HCT116 (cell line): ENCODE results near the gene LRP1B. TPM values are rescaled to one million over a fixed set of nuclear protein-coding genes. Genes with fewer than 3 reads are reported as not detected.

Source experiments
- ATAC-seq: fragments of 200-7000 bp; cut with Tn5 transposase; 2 replicates; pipeline ENCODE4 v1.9.1; 2020; ENCODE audit warnings: mild to moderate bottlenecking, moderate library complexity
- BruUV-seq: library from RNA; stranded (reverse); fragments of 400-500 nt; replicated peaks from 2 replicates; lab custom pipeline; 2021; lab: Mats Ljungman, UMichigan
- CTCF ChIA-PET: fragments of 300-600 bp; sonication (Branson Sonifier 250); formaldehyde crosslinking; loops from one replicate; lab custom pipeline; 2021; ENCODE audit warnings: antibody characterized with exemption; lab: Charles Lee
- POLR2A ChIA-PET: fragments of 300-600, 350-600 bp; sonication (Branson Sonifier 250); formaldehyde crosslinking; loops from one replicate; lab custom pipeline; 2021; ENCODE audit warnings: antibody characterized with exemption; lab: Charles Lee
- RAD21 ChIA-PET, 2 experiments: fragments of 300-600 bp; sonication (Branson Sonifier 250); formaldehyde crosslinking; loops; one replicate each; lab custom pipeline; 2023; ENCODE audit warnings: low total read pairs in 2 of 2; ENCODE audit not compliant: uncharacterized antibody in 2 of 2, unreplicated experiment in 2 of 2, low non-redundant PET in 1 of 2; lab: Charles Lee
- DNase-seq: peaks from one replicate; pipeline ENCODE4 v3.0.0-alpha.2; 2010; ENCODE audit warnings: low read depth, low spot score
- H2AFZ ChIP-seq: fragments of 200-600 bp; shearing (Covaris generic), sonication (generic); 2 replicates; pipeline ENCODE4 v1.6.1; 2017; ENCODE audit warnings: low read depth, mixed run types, mixed read lengths, antibody characterized with exemption, low read length; ENCODE audit not compliant: poor library complexity, severe bottlenecking
- H3K27ac ChIP-seq: 2 replicates; pipeline ENCODE4 v1.5.1; 2012; ENCODE audit warnings: low read depth, low read length
- H3K27me3 ChIP-seq: fragments of 200-600 bp; sonication (generic); 2 replicates; pipeline ENCODE4 v1.6.1; 2016; ENCODE audit warnings: mixed run types, low read length, mixed read lengths; ENCODE audit not compliant: insufficient read depth
- H3K36me3 ChIP-seq, 2 experiments: fragments of 200-500 bp in 1 of 2; fragments of 200-600 bp in 1 of 2; sonication (Bioruptor generic) in 1 of 2; sonication (generic) in 1 of 2; 2 replicates each; pipeline versions ENCODE4 v1.5.1 to v1.6.1; 2014 to 2016; ENCODE audit warnings: low read length in 2 of 2, inconsistent platforms in 1 of 2, mixed read lengths in 1 of 2, mixed run types in 1 of 2; ENCODE audit not compliant: insufficient read depth in 2 of 2, control insufficient read depth in 1 of 2
- H3K4me1 ChIP-seq, 2 experiments: fragments of 200-600 bp in 1 of 2; sonication (generic) in 1 of 2; 2 replicates each; pipeline versions ENCODE4 v1.5.1 to v1.6.1; 2012 to 2017; ENCODE audit warnings: low read length in 2 of 2, inconsistent platforms in 1 of 2, mild to moderate bottlenecking in 1 of 2, mixed read lengths in 1 of 2, mixed run types in 1 of 2, moderate library complexity in 1 of 2; ENCODE audit not compliant: insufficient read depth in 2 of 2, control insufficient read depth in 1 of 2
- H3K4me2 ChIP-seq: fragments of 200-600 bp; sonication (generic); 2 replicates; pipeline ENCODE4 v1.6.1; 2017; ENCODE audit warnings: mixed run types, low read length, mixed read lengths
- H3K4me3 ChIP-seq, 2 experiments: fragments of 200-600 bp in 1 of 2; sonication (generic) in 1 of 2; replicated peaks in 1 of 2; 2 replicates each; pipeline ENCODE4 v1.5.1; 2011 to 2016; ENCODE audit warnings: low read length in 2 of 2, control low read depth in 1 of 2, low read depth in 1 of 2, mild to moderate bottlenecking in 1 of 2, mixed read lengths in 1 of 2, mixed run types in 1 of 2
- H3K79me2 ChIP-seq: fragments of 200-600 bp; sonication (generic); 2 replicates; pipeline ENCODE4 v1.6.1; 2017; ENCODE audit warnings: mild to moderate bottlenecking, mixed run types, low read length, moderate library complexity, mixed read lengths; ENCODE audit not compliant: insufficient read depth
- H3K9ac ChIP-seq: fragments of 200-600 bp; sonication (generic); 2 replicates; pipeline ENCODE4 v1.6.1; 2016; ENCODE audit warnings: low read length, mixed read lengths
- H3K9me2 ChIP-seq: fragments of 200-600 bp; sonication (generic), shearing (Covaris generic); 2 replicates; pipeline ENCODE4 v1.6.1; 2017; ENCODE audit warnings: mixed run types, mild to moderate bottlenecking, moderate library complexity; ENCODE audit not compliant: insufficient read depth
- H3K9me3 ChIP-seq, 2 experiments: fragments of 200-500 bp in 1 of 2; fragments of 200-600 bp in 1 of 2; sonication (Bioruptor generic) in 1 of 2; sonication (generic) in 1 of 2; 2 replicates each; pipeline ENCODE4 v1.6.1; 2014 to 2017; ENCODE audit warnings: low read length in 2 of 2, mixed read lengths in 2 of 2, inconsistent platforms in 1 of 2, low read depth in 1 of 2, mild to moderate bottlenecking in 1 of 2, mixed run types in 1 of 2, moderate library complexity in 1 of 2; ENCODE audit not compliant: control insufficient read depth in 1 of 2, insufficient read depth in 1 of 2
- H4K20me1 ChIP-seq: fragments of 200-600 bp; sonication (generic), shearing (Covaris generic); 2 replicates; pipeline ENCODE4 v1.6.1; 2017; ENCODE audit warnings: mixed run types, mild to moderate bottlenecking, moderate library complexity; ENCODE audit not compliant: insufficient read depth
- CBX3 ChIP-seq: IDR thresholded peaks from 2 replicates; pipeline ENCODE4 v1.6.1; 2012; ENCODE audit warnings: low read depth
- EZH2 ChIP-seq: fragments of 200-600 bp; sonication (generic); IDR thresholded peaks from 2 replicates; pipeline ENCODE4 v1.6.1; 2017; ENCODE audit warnings: antibody characterized with exemption, mixed run types
- EZH2phosphoT487 ChIP-seq: fragments of 200-600 bp; IDR thresholded peaks from 2 replicates; pipeline ENCODE4 v1.6.1; 2018; ENCODE audit warnings: antibody characterized with exemption, borderline replicate concordance
- JUND ChIP-seq: IDR thresholded peaks from 2 replicates; pipeline ENCODE4 v1.6.1; 2012
- POLR2A ChIP-seq: IDR thresholded peaks from 2 replicates; pipeline ENCODE4 v1.7.0; 2011; ENCODE audit warnings: borderline replicate concordance; ENCODE audit not compliant: insufficient read depth, insufficient read length; ENCODE audit errors: extremely low read depth
- RAD21 ChIP-seq: IDR thresholded peaks from 2 replicates; pipeline ENCODE4 v1.6.1; 2012; ENCODE audit warnings: low read depth, mild to moderate bottlenecking
- SRF ChIP-seq: IDR thresholded peaks from 2 replicates; pipeline ENCODE4 v1.6.1; 2012; ENCODE audit warnings: low read depth
- ZNF274 ChIP-seq: fragments of 200-500 bp; sonication (Bioruptor generic); IDR thresholded peaks from 2 replicates; pipeline ENCODE4 v1.6.1; 2014; ENCODE audit warnings: mild to moderate bottlenecking, low read depth, low read length, inconsistent platforms
- intact Hi-C: fragments of 100-400 bp; cut with micrococcal nuclease; formaldehyde crosslinking; loops from 2 replicates; pipeline ENCODE4 v1.10.0; 2022
- total RNA-seq: library from RNA; stranded (reverse); gene quantifications from one replicate; pipeline ENCODE4 v1.2.1, GENCODE V29; 2021; ENCODE audit not compliant: unreplicated experiment
- TF ChIP-seq, protein P1 (sequence below): IDR thresholded peaks from 2 replicates; pipeline ENCODE4 v1.6.1; 2011; ENCODE audit warnings: mild to moderate bottlenecking, low read length, moderate library complexity; ENCODE audit not compliant: insufficient replicate concordance; ENCODE audit errors: extremely low read depth
- TF ChIP-seq, protein P2 (sequence below), 3 experiments: fragments of 200-600 bp in 1 of 3; sonication (generic) in 1 of 3; IDR thresholded peaks in 2 of 3; conservative IDR thresholded peaks in 1 of 3; 2 replicates each; pipeline ENCODE4 v1.5.1; 2012 to 2017; ENCODE audit warnings: low read depth in 2 of 3, low read length in 2 of 3, antibody characterized with exemption in 1 of 3, borderline replicate concordance in 1 of 3, control low read depth in 1 of 3, mild to moderate bottlenecking in 1 of 3, mixed read lengths in 1 of 3, mixed run types in 1 of 3, moderate library complexity in 1 of 3; ENCODE audit not compliant: insufficient read depth in 1 of 3

LRP1B gene
- total RNA-seq, 1 experiment from 2014 or later = 0.34 TPM

DNA sequence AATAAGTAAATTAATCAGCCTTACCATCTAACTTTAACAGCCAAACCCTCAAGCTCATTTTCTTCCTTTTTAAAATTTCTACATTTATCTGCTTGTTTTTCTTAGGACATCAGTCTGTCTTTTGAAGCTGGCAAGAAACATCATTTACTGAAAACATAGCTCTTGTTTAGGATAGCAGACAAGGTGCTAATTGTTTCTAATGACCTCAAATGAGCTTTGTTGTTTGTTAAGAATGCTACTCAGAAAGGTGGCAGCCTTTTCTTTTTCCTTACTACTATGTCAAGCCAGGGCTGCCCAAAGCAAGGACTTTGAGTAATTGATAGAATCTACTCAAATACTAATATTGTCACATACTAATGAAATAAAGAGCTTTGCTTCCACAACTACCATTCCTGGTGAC lies 171.8 kb downstream of the LRP1B start:
- RAD21 ChIA-PET = no interaction called here
- Histone ChIP-seq H3K4me3 (no peak overlapping the region), H3K36me3 (no peaks in the 10 kb centered on the region), H3K4me1 (no peaks in the 10 kb centered on the region), H3K9ac (no peak overlapping the region), H3K4me2 (no peak overlapping the region), H3K79me2 (no peaks in the 10 kb centered on the region)
- CTCF ChIA-PET = no interaction called here
- no peak for ATAC-seq
- no TSS peak for BruUV-seq
- TF ChIP-seq POLR2A = no peak
- TF ChIP-seq, all 23 proteins: peak for 0
- no peak overlapping the region for H2AFZ ChIP-seq
- POLR2A ChIA-PET = no interaction called here
- no peaks in the 10 kb centered on the region for H3K9me2 ChIP-seq
- DNase-seq = no peak
- no peak overlapping the region for H3K27ac ChIP-seq
- H3K27me3 ChIP-seq = no peaks in the 10 kb centered on the region
- H4K20me1 ChIP-seq = no peaks in the 10 kb centered on the region
- no peaks in the 10 kb centered on the region for H3K9me3 ChIP-seq
- intact Hi-C loops = no loop called here

DNA sequence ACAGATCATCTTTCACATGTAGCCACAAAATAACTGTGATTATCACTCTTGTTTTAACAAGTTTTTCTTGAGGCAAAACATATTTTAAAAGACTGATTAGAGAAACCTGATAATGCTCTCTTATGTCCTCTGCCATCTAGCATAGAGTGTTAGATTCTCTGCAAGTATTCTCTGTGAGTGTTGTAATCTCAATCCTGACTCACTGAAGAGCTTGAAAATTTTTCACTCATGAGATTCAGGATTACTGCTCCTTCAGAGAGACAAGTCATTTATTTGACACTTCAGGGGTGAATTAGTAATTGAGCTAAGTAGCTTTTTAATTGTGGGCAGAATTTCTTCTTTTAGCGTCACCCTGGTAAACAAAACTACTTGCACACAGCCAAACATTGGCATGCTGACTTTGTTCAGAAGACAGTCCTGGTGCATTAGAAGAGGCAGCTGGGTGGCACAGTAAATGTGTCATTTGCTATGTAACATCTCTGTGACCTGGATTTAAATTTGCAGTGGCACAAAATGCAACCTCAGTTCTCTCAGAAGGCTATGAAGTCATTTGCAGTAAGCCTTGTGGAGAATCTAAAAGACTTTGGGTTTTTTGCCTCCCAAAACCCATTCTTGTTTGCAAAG lies 172.9 kb downstream of the LRP1B start:
- ATAC-seq (no peak), DNase-seq (no peak)
- no peaks in the 10 kb centered on the region for H3K9me3 ChIP-seq
- H4K20me1 ChIP-seq = no peaks in the 10 kb centered on the region
- H3K27me3 ChIP-seq = no peaks in the 10 kb centered on the region
- BruUV-seq = no TSS peak
- no peak overlapping the region for H3K27ac ChIP-seq
- H3K4me2 ChIP-seq = no peak overlapping the region
- H3K9ac ChIP-seq = no peak overlapping the region
- no peak overlapping the region for H2AFZ ChIP-seq
- H3K9me2 ChIP-seq = no peaks in the 10 kb centered on the region
- TF ChIP-seq CBX3 = no peak
- TF ChIP-seq EZH2 = no peak
- no peak for TF ChIP-seq POLR2A
- TF ChIP-seq, protein P1, sequence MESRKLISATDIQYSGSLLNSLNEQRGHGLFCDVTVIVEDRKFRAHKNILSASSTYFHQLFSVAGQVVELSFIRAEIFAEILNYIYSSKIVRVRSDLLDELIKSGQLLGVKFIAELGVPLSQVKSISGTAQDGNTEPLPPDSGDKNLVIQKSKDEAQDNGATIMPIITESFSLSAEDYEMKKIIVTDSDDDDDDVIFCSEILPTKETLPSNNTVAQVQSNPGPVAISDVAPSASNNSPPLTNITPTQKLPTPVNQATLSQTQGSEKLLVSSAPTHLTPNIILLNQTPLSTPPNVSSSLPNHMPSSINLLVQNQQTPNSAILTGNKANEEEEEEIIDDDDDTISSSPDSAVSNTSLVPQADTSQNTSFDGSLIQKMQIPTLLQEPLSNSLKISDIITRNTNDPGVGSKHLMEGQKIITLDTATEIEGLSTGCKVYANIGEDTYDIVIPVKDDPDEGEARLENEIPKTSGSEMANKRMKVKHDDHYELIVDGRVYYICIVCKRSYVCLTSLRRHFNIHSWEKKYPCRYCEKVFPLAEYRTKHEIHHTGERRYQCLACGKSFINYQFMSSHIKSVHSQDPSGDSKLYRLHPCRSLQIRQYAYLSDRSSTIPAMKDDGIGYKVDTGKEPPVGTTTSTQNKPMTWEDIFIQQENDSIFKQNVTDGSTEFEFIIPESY = no peak
- TF ChIP-seq ZNF274 = no peak
- TF ChIP-seq EZH2phosphoT487 = no peak
- TF ChIP-seq, protein P2, sequence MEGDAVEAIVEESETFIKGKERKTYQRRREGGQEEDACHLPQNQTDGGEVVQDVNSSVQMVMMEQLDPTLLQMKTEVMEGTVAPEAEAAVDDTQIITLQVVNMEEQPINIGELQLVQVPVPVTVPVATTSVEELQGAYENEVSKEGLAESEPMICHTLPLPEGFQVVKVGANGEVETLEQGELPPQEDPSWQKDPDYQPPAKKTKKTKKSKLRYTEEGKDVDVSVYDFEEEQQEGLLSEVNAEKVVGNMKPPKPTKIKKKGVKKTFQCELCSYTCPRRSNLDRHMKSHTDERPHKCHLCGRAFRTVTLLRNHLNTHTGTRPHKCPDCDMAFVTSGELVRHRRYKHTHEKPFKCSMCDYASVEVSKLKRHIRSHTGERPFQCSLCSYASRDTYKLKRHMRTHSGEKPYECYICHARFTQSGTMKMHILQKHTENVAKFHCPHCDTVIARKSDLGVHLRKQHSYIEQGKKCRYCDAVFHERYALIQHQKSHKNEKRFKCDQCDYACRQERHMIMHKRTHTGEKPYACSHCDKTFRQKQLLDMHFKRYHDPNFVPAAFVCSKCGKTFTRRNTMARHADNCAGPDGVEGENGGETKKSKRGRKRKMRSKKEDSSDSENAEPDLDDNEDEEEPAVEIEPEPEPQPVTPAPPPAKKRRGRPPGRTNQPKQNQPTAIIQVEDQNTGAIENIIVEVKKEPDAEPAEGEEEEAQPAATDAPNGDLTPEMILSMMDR (IDR thresholded peaks at IDR 0.05 in 2 of 3, conservative IDR thresholded peaks at IDR 0.05 in 1 of 3; ENCODE audit: borderline replicate concordance in 1 of 3, insufficient read depth in 1 of 3, low read depth in 2 of 3, low read length in 2 of 3) = no peak
- no peak for TF ChIP-seq RAD21
- no peak for TF ChIP-seq JUND
- TF ChIP-seq SRF = no peak
- H3K79me2 ChIP-seq = no peaks in the 10 kb centered on the region
- CTCF ChIA-PET = no interaction called here
- no peak overlapping the region for H3K4me3 ChIP-seq
- no peaks in the 10 kb centered on the region for H3K36me3 ChIP-seq
- RAD21 ChIA-PET = no interaction called here
- POLR2A ChIA-PET = no interaction called here
- no peaks in the 10 kb centered on the region for H3K4me1 ChIP-seq
- intact Hi-C loops = no loop called here
